Mucosa of rectum (tissue), 2 donors: ENCODE measurements around the gene CCND2.

ENCODE experiments used
- H3K27ac ChIP-seq, 2 donors: one replicate each; pipeline ENCODE4 v1.7.0; 2013; ENCODE audit warnings: inconsistent platforms in 2 of 2, low read depth in 2 of 2, low read length in 2 of 2
- H3K27me3 ChIP-seq, 2 donors: one replicate each; pipeline ENCODE4 v1.7.0; 2013; ENCODE audit warnings: low read length in 2 of 2; ENCODE audit not compliant: control insufficient read depth in 2 of 2, insufficient read depth in 2 of 2
- H3K36me3 ChIP-seq, 2 donors: one replicate each; pipeline ENCODE4 v1.7.0; 2013; ENCODE audit warnings: low read length in 2 of 2; ENCODE audit not compliant: control insufficient read depth in 2 of 2, insufficient read depth in 2 of 2
- H3K4me1 ChIP-seq, 2 donors: one replicate each; pipeline ENCODE4 v1.7.0; 2013; ENCODE audit warnings: low read length in 2 of 2, mild to moderate bottlenecking in 1 of 2; ENCODE audit not compliant: control insufficient read depth in 2 of 2, insufficient read depth in 2 of 2
- H3K4me3 ChIP-seq, 2 donors: one replicate each; pipeline ENCODE4 v1.7.0; 2013; ENCODE audit warnings: low read length in 2 of 2
- H3K9ac ChIP-seq, 2 donors: one replicate each; pipeline ENCODE4 v1.7.0; 2013; ENCODE audit warnings: low read length in 2 of 2, low read depth in 1 of 2, mild to moderate bottlenecking in 1 of 2
- H3K9me3 ChIP-seq, 2 donors: one replicate each; pipeline ENCODE4 v1.7.0; 2013; ENCODE audit warnings: low read length in 2 of 2; ENCODE audit not compliant: control insufficient read depth in 2 of 2
- donor health status: healthy.
- donor health status: Normal muscosa, but diverticular disease.

CCND2 gene

GRCh38 chr12:4275870-4276301, 2.3 kb downstream of the CCND2 start:
- peak overlapping the region; percentile 88 to 94 for H3K27ac ChIP-seq
- peaks cover 54 to 64% of the 10 kb centered on the region in 2 donors for H3K4me1 ChIP-seq
- peak overlapping the region; percentile 99 for H3K9ac ChIP-seq
- H3K4me3 ChIP-seq = peak overlapping the region; percentile 93 to 96
- H3K27me3 ChIP-seq = no peaks in the 10 kb centered on the region
- no peaks in the 10 kb centered on the region for H3K9me3 ChIP-seq
- peaks cover 20 to 35% of the 10 kb centered on the region in 2 donors for H3K36me3 ChIP-seq

DNA sequence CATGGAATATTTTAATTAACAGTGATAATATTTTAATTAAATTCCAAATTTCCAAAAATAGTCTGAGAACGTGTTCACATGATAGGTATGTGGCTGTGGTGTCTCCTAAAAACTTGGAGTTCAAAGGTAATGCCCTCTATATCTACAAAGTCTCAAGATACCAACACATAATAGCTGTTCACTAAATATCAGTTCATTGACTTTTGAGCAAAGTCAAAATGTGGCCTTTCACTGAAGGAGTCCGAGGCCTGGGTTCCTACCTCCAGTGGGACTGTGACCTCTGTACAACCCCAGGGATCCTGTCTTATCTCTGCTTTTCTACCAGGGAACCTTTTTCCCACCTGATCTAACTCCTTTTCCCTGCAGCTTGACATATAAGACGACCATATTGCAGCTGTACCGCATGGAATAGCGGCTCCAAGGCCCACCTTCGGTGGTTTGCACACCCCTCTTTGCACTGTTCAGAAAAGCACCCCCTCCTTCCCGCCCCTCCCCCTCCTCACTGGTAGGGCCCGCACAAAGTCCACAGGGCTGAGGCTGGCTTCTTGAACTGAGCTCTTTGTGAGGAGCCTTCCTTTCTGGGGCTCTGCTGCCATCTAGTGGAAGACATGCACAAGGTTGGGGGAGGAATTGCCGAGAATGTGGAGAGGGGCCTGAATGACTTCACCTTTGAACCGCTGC, 3.1 kb downstream of the CCND2 start:
- Histone ChIP-seq H3K27me3 (no peaks in the 10 kb centered on the region), H3K36me3 (peaks cover 26 to 43% of the 10 kb centered on the region in 2 donors), H3K9me3 (no peaks in the 10 kb centered on the region), H3K27ac (peak overlapping the region in 1 of 2 donors; percentile 94), H3K4me3 (peak overlapping the region; percentile 93 to 96), H3K9ac (peak overlapping the region; percentile 99), H3K4me1 (peaks cover 57 to 64% of the 10 kb centered on the region in 2 donors)

GRCh38 chr12:4277205-4277543, 3.6 kb downstream of the CCND2 start:
- H3K4me1 ChIP-seq = peaks cover 57 to 64% of the 10 kb centered on the region in 2 donors
- peak overlapping the region in 1 of 2 donors; percentile 35 for H3K9ac ChIP-seq
- H3K27ac ChIP-seq = peak overlapping the region in 1 of 2 donors; percentile 75
- H3K36me3 ChIP-seq = peaks cover 31 to 46% of the 10 kb centered on the region in 2 donors
- H3K4me3 ChIP-seq = peak overlapping the region in 1 of 2 donors; percentile 49
- H3K27me3 ChIP-seq = no peaks in the 10 kb centered on the region
- H3K9me3 ChIP-seq = no peaks in the 10 kb centered on the region

- Histone ChIP-seq H3K27ac (peak overlapping the region in 1 of 2 donors; percentile 75), H3K36me3 (peaks cover 38 to 53% of the 10 kb centered on the region in 2 donors), H3K9me3 (no peaks in the 10 kb centered on the region), H3K27me3 (no peaks in the 10 kb centered on the region), H3K4me1 (peaks cover 50 to 58% of the 10 kb centered on the region in 2 donors), H3K4me3 (peak overlapping the region in 1 of 2 donors; percentile 49), H3K9ac (peak overlapping the region in 1 of 2 donors; percentile 35)
Measured at GRCh38 chr12:4277857-4278256, 4.3 kb downstream of the CCND2 start.

DNA sequence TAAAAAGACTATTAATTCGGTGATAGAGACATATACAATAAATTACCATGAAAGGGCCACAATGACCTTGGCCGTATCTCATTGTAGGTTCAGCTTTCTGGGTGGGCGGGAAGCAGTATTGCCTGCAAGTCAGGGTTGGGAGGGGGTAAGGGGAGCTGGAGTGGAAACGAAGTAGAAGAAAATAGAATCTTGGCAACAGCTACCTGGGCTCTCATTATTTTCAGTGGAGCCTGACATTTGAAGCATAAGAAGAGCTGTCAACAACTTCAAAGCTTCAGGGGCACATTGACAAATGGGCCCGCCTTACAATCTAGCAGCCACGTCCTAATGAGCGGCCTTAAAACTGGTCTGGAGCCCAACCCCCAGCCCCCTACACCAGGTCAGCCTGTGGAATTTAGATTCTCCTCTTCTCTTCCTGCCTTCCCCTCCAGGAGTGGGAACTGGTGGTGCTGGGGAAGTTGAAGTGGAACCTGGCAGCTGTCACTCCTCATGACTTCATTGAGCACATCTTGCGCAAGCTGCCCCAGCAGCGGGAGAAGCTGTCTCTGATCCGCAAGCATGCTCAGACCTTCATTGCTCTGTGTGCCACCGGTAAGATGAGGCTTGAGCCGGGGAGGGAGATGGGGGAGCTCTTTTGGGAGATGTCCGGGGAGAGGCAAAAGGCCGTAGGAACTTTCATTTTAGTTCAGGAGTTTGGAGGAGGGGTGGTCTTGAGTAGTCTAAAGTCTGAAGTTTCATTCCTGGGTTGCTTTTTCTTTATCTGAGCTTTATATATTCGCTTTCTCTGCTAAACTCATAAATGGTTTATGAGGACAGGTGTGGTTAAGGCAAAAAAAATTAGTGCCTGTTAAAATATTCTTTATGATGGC, 5.0 kb downstream of the CCND2 start:
- Histone ChIP-seq H3K27me3 (no peaks in the 10 kb centered on the region), H3K9ac (peak overlapping the region in 1 of 2 donors; percentile 38), H3K4me3 (peak overlapping the region in 1 of 2 donors; percentile 49), H3K36me3 (peaks cover 43 to 60% of the 10 kb centered on the region in 2 donors), H3K9me3 (no peaks in the 10 kb centered on the region), H3K4me1 (peaks cover 51 to 52% of the 10 kb centered on the region in 2 donors), H3K27ac (peak overlapping the region; percentile 49 to 75)

DNA sequence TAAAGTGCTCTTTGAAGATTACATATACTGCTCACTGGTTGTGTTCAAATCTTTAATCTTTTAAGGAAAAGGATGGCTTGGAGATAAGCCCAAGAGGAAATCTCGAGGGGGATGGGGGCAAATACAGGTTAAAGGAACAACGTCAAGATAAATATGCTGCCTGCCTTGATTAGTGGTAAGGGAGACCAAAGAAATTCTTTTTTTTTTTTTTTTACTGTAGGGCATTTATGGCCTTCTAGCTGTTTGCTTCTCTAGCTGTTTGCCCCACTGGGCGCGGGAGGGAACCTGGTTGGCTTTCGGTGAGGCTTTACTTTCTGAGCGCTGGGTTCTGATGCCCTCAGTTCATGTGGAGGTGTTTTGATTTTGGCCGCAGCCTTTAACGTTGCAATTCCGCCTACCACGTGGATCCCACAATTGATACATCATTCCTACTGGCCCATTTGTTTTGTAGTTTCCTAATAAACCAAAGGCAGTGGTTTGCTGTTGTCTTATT, 5.7 kb downstream of the CCND2 start:
- no peaks in the 10 kb centered on the region for H3K9me3 ChIP-seq
- peak overlapping the region in 1 of 2 donors; percentile 14 for H3K9ac ChIP-seq
- peak overlapping the region in 1 of 2 donors; percentile 32 for H3K4me3 ChIP-seq
- H3K36me3 ChIP-seq = peaks cover 50 to 67% of the 10 kb centered on the region in 2 donors
- no peaks in the 10 kb centered on the region for H3K27me3 ChIP-seq
- peaks cover 50 to 51% of the 10 kb centered on the region in 2 donors for H3K4me1 ChIP-seq
- peak overlapping the region; percentile 33 to 41 for H3K27ac ChIP-seq

DNA sequence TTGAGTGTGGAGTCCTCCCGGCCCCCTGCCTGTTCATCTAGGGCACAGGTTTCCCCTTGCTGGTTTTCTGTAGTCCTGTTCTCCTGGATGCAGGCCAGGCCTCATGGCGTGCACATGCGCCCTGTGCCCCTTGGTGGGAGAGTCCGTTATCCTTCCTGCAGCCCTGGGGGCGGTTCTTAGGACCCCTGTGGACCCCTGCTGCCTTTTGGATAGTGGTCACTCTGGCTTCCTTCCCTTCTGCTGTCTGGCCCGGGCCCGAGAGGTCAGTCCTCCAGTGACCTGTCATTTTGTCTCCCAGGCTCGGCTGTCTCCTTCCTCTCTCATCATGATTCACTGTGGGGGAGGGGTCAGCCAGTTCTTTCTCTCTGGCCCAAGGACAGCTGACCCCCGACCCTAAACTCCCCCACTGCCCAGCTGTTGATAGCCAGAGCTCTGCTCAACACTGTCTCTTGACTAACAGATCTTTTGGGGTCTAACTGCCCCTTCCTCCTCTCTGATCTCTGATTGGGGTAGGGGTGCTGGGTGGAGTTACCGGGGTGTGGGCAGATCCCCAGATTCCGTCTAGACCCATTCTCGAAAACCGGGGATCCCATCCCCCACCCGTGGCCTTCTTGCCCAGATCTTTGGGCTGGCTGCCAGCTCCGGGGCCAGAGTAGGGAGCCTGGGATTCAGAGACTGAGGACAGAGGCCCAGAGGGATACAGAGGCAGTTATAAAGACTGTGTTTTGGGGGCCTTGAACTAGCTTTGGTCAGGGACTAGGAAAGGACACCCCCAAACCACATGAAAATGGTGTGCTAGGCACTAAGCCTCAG, 7.0 kb downstream of the CCND2 start:
- H3K27ac ChIP-seq = peak overlapping the region in 1 of 2 donors; percentile 28
- H3K4me3 ChIP-seq = peak overlapping the region; percentile 22 to 27
- H3K9me3 ChIP-seq = no peaks in the 10 kb centered on the region
- H3K9ac ChIP-seq = peak overlapping the region in 1 of 2 donors; percentile 5
- peaks cover 50 to 51% of the 10 kb centered on the region in 2 donors for H3K4me1 ChIP-seq
- peaks cover 56 to 77% of the 10 kb centered on the region in 2 donors for H3K36me3 ChIP-seq
- H3K27me3 ChIP-seq = no peaks in the 10 kb centered on the region

GRCh38 chr12:4281173-4281654, 7.7 kb downstream of the CCND2 start:
- no peak overlapping the region for H3K9ac ChIP-seq
- H3K4me3 ChIP-seq = no peak overlapping the region
- H3K4me1 ChIP-seq = peaks cover 48 to 51% of the 10 kb centered on the region in 2 donors
- H3K36me3 ChIP-seq = peaks cover 59 to 84% of the 10 kb centered on the region in 2 donors
- H3K27me3 ChIP-seq = no peaks in the 10 kb centered on the region
- peak overlapping the region in 1 of 2 donors; percentile 28 for H3K27ac ChIP-seq
- no peaks in the 10 kb centered on the region for H3K9me3 ChIP-seq

- Histone ChIP-seq H3K9me3 (no peaks in the 10 kb centered on the region), H3K9ac (no peak overlapping the region), H3K4me3 (no peak overlapping the region), H3K27me3 (no peaks in the 10 kb centered on the region), H3K36me3 (peaks cover 68 to 86% of the 10 kb centered on the region in 2 donors), H3K4me1 (peaks cover 44 to 49% of the 10 kb centered on the region in 2 donors), H3K27ac (no peak overlapping the region)
Measured at GRCh38 chr12:4282103-4282891, 8.7 kb downstream of the CCND2 start.
